PFSK-1 (cell line): ENCODE results near the gene ACOT7.

Experiments used
- FOXP2 ChIP-seq: optimal IDR thresholded peaks from 2 replicates; pipeline ENCODE3; 2011; ENCODE audit warnings: borderline replicate concordance, control low read depth, inconsistent platforms; ENCODE audit not compliant: insufficient read depth; ENCODE audit errors: extremely low read length, extremely low read depth
- POLR2AphosphoS5 ChIP-seq: IDR thresholded peaks from 2 replicates; pipeline ENCODE4 v1.6.1; 2012; ENCODE audit warnings: low read depth, mild to moderate bottlenecking, control low read depth, low read length, moderate library complexity
- SIN3A ChIP-seq: IDR thresholded peaks from 2 replicates; pipeline ENCODE4 v1.6.1; 2012; ENCODE audit warnings: mild to moderate bottlenecking, low read length, moderate library complexity, borderline replicate concordance; ENCODE audit not compliant: insufficient read depth
- TAF1 ChIP-seq: IDR thresholded peaks from 2 replicates; pipeline ENCODE4 v1.6.1; 2012; ENCODE audit warnings: low read length, control low read depth, borderline replicate concordance; ENCODE audit not compliant: insufficient read depth
- TF ChIP-seq, protein P1 (sequence below), 2 experiments: IDR thresholded peaks; 2 replicates each; pipeline versions ENCODE4 v1.6.1 to v1.8.0; 2011 to 2012; ENCODE audit warnings: low read depth in 2 of 2, low read length in 2 of 2, control low read depth in 1 of 2, inconsistent platforms in 1 of 2, mild to moderate bottlenecking in 1 of 2, moderate library complexity in 1 of 2; ENCODE audit not compliant: insufficient read depth in 1 of 2

Gene ACOT7

DNA sequence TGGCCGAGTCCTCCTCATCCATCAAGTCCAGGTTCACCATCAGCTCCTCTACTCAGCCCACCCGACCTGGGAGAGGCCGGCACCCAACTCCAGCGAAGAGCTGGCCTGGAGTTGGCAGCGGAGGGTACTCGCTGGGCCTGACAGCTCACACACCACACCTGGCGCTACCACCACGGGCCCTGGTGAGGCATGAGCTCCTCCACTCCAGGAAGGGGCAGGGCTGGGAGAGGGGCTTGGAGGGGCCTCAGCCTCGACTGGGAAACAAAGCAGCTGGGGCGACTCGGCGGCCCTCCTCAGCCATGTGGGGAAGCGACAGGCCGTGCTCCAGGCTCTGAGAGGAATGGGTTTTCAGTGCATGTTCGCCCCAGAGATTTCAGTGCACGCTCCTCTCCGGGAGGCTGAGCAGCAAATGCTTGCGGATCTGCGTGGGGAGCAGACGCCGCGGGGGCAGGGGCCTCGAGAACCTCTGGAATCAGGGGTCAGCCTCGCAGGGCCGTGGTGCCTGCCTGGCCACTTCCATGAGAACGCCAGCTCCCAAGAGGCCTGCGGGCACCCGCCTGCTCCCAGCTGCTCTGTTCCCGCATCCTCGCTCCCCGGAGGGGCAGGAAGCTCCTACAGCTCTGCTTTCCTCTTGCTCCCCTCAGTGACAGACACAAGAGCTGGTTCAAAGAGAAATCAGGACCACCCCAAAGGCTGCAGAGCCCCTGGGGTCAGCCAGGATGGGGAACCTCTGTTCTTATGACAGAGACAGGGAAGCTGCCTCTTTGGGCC lies 113.8 kb downstream of the ACOT7 start:
- TF ChIP-seq TAF1 (no peak), POLR2AphosphoS5 (no peak), FOXP2 (no peak)

DNA sequence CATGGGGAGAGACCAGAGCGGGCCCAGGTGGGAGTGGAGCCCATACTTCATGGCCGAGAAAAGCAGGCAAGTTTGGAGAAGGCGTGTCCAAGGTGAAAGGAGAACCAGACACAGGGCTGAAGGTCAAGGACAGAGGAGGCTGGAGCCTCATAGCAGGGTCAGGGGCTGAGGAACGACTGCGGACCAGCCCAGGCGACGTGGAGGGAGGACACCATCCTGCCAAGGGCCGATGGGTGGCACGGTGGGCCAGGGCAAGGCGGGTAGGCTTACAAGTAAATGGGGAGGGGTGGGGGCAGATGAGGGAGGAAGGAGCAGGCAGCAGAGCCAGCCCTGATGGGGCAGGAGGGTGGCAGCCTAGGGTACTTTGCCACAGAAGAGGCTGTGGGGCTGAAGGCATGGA lies 114.5 kb downstream of the ACOT7 start:
- TF ChIP-seq POLR2AphosphoS5: no peak
- no peak for TF ChIP-seq SIN3A
- TF ChIP-seq FOXP2: no peak
- no peak for TF ChIP-seq TAF1
- TF ChIP-seq, protein P1, sequence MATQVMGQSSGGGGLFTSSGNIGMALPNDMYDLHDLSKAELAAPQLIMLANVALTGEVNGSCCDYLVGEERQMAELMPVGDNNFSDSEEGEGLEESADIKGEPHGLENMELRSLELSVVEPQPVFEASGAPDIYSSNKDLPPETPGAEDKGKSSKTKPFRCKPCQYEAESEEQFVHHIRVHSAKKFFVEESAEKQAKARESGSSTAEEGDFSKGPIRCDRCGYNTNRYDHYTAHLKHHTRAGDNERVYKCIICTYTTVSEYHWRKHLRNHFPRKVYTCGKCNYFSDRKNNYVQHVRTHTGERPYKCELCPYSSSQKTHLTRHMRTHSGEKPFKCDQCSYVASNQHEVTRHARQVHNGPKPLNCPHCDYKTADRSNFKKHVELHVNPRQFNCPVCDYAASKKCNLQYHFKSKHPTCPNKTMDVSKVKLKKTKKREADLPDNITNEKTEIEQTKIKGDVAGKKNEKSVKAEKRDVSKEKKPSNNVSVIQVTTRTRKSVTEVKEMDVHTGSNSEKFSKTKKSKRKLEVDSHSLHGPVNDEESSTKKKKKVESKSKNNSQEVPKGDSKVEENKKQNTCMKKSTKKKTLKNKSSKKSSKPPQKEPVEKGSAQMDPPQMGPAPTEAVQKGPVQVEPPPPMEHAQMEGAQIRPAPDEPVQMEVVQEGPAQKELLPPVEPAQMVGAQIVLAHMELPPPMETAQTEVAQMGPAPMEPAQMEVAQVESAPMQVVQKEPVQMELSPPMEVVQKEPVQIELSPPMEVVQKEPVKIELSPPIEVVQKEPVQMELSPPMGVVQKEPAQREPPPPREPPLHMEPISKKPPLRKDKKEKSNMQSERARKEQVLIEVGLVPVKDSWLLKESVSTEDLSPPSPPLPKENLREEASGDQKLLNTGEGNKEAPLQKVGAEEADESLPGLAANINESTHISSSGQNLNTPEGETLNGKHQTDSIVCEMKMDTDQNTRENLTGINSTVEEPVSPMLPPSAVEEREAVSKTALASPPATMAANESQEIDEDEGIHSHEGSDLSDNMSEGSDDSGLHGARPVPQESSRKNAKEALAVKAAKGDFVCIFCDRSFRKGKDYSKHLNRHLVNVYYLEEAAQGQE (IDR thresholded peaks at IDR 0.05; ENCODE audit: insufficient read depth in 1 of 2, low read depth in 2 of 2, low read length in 2 of 2): no peak

DNA sequence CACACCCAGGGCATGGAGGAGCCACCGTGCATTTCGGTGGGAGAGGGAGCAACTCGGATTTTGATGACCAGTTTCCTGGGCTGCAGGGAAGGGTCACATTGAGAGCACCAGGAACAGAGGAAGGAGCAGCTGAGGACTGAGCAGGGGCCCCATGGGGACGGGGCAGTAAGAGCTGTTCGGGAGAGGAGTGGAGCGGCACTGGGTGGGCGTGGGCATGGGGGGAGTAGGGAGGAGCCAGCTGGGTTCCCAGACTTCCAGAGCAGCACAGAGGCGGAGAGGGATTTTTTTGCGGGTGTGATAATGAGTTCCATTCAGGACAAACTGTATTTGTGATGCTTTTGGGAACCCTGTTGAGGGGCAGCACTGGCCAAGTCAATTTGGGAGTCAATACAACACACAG lies 115.3 kb downstream of the ACOT7 start:
- TF ChIP-seq, protein P1 (IDR thresholded peaks at IDR 0.05; ENCODE audit: insufficient read depth in 1 of 2, low read depth in 2 of 2, low read length in 2 of 2): no peak
- TF ChIP-seq FOXP2: no peak
- no peak for TF ChIP-seq POLR2AphosphoS5
- TF ChIP-seq TAF1: no peak
- TF ChIP-seq SIN3A: no peak

DNA sequence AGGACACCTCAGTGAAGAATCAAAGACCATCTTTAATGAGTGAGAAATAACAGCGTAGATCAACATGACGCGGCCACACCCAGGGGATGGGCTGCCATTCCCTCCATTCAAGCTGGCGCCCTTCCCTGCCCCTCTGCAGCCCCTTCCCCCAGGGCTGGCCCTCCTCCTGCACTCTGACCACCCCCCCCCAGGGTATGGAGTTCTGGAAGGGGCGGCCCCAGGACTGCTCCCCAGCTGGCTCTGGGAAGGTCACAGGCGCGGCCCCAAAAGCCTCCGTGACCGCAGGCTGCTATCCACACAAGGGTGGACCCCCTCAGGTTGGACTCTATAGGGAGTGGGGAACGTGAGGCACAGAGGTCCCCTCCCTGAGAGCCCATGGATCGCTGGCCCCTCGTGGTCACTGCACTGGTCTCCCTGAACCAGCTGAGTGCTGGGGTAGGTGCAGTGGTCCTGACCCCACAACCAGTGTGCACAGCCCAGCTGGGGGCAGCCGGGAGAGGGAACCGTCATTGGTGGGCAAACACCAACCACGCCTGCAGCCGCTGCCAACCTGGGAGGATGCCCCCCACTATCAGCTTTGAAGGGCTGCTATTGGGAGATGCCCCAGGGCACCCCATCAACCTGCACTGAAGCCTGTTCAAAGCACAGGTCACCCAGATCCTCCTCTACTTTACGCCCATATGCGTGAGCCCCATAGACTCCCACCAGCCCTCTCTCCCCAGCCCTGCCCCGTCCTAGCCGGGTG lies 116.6 kb downstream of the ACOT7 start:
- TF ChIP-seq SIN3A (no peak), FOXP2 (no peak)
- TF ChIP-seq, protein P1 (IDR thresholded peaks at IDR 0.05; ENCODE audit: insufficient read depth in 1 of 2, low read depth in 2 of 2, low read length in 2 of 2): no peak

DNA sequence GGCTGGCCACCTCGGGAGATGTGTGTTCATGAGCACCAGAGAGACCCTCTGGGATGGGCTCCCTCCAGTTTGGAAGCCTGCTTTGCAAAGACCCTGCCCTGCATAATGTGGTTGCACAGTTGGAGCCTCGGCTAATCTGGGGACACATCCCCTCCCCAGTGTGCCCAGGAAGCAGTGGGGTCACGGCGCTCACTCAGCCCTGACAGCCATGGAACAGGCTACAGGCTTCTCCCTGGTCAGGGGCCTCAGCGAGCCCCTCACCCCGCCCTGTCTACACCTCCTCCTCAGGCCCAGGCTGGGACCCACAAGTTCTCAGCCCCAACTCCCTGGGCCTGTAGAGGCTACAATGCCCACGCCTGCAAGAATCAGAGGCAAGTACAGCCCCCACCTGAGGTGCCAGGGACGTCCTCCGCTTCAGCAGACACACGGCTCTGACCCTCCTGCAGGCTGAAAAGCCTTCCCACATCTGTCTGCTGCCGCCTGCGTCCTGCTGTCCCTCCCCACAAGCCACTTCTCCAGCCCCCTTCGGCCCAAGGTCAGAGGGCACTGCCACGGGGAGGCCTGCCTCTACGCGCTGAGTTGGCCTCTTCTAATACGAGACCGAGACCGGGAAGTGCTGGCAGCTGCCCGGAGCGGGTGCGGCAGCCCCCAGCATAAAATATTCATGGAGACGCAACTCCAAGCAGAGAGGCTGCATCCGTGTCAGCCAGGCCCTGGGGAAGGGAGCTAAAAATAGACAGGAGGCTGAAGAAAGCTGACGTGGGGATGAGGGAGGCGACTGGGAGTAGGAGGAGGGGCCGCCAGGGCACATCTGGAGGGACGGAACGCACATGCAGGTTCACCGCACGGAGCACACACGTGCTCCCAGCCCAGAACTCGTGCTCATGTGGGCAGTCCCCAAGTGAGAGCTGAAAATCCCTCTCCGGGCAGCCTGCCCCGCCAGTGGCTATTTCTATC lies 117.5 kb downstream of the ACOT7 start:
- TF ChIP-seq, protein P1 (IDR thresholded peaks at IDR 0.05; ENCODE audit: insufficient read depth in 1 of 2, low read depth in 2 of 2, low read length in 2 of 2): no peak
- TF ChIP-seq POLR2AphosphoS5 (no peak), TAF1 (no peak), SIN3A (no peak), FOXP2 (no peak)
